GM18519 (cell line): ENCODE results near the gene TSPAN15.
"Not testable (repeated sequence)": the region's sequence is repeated elsewhere in the genome, so short reads cannot be mapped to it uniquely, and the experiment has no call there.

Experiments
- ATAC-seq: cut with Tn5 transposase; IDR thresholded peaks from one replicate; pipeline ENCODE4 v1.9.1; 2021; ENCODE audit warnings: mild to moderate bottlenecking, moderate library complexity; ENCODE audit not compliant: unreplicated experiment, low FRiP score

Gene TSPAN15

GRCh38 chr10:69533658-69534057, 82.4 kb downstream of the TSPAN15 start:
- no peak for ATAC-seq

DNA sequence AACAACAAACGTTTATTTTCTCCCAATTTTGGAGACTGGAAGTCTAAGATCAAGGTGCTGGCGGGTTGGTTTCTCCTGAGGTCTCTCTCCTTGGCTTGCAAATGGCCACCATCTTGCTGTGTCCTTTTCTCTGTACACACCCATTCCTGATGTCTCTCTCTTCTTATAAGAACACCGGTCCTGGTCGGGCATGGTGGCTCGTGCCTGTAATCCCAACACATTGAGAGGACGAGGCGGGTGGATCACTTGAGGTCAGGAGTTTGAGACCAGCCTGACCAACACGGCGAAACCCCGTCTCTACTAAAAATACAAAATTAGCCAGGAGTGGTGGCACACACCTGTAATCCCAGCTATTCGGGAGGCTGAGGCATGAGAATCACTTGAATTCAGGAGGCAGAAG, 85.3 kb downstream of the TSPAN15 start:
- ATAC-seq: not testable (repeated sequence)

GRCh38 chr10:69537449-69537848, 86.2 kb downstream of the TSPAN15 start:
- no peak for ATAC-seq

GRCh38 chr10:69538461-69538860, 87.2 kb downstream of the TSPAN15 start:
- ATAC-seq: no peak

GRCh38 chr10:69541463-69541862, 90.2 kb downstream of the TSPAN15 start:
- no peak for ATAC-seq

GRCh38 chr10:69549959-69550358, 98.7 kb downstream of the TSPAN15 start:
- ATAC-seq: no peak

DNA sequence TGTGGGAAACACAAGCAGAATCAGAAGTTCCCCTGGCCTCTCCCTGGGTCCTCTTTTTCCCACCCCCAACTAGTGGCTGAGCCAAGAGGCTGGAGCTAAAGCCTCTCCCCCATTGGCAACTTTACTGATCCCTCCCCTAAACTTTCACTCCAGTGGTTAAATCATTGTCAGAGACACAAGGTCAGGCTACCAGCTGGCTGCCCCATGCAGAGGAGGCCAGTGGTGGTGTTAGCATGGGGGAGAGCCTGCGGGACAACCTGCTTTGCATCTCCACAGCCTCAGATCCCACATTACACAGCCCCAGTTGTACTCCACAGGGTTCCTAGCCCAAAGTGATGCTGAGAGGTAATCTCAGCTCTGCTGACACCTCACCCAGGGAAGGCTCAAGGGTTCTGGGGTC, 101.0 kb downstream of the TSPAN15 start:
- ATAC-seq: no peak

- no peak for ATAC-seq
Observed at GRCh38 chr10:69553328-69553727, 102.1 kb downstream of the TSPAN15 start.

GRCh38 chr10:69554611-69555010, 103.3 kb downstream of the TSPAN15 start:
- no peak for ATAC-seq
